C1 segment of cervical spinal cord (tissue), 14 donors: ENCODE results near the gene CCDC9.

Experiments
- DNase-seq, 14 donors: peaks; one replicate each; lab custom pipeline; 2025; lab: John Stamatoyannopoulos, UW

Gene CCDC9

DNA sequence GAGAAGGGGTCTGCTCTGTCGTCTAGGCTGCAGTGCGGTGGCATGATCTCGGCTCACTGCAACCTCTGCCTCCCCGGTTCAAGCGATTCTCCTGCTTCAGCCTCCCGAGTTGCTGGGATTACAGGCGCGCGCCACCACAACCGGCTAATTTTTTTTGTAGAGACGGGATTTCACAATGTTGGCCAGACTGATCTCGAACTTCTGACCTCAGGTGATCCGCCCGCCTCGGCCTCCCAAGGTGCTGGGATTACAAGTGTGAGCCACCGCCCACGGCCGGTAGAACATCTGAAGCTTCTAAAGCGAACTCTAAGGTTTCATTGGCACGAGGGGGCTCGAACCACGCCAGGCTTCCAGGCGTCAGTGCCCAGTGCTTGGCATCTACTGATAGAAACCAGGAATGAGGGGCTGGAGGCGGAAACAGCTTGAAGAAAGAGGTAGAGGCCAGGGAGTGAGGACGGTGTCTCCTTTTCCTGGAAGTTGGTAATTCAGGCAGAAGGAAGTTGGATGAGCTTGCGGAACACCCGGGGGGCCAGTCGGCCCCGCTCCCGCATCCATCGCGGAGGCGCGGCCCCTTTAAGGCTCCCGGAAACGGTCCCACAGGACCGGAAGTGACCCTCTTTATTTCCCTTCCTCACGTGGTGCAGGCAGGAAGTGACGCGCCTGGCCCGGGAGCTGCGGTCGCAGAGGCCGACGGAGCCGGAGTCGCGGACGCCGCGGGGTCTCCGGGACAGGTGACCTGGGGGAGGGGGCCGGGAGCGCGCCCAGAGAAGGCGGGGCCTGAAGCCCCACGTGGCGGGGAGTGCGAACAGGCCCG, at the start of gene CCDC9:
CCDC9 (plus strand) TSS at position 647 of the 814 bp plus-strand sequence. CDS start 1,876 bp downstream, outside the sequence.
- peak; percentile 92 to 100 (median 98) for DNase-seq

DNA sequence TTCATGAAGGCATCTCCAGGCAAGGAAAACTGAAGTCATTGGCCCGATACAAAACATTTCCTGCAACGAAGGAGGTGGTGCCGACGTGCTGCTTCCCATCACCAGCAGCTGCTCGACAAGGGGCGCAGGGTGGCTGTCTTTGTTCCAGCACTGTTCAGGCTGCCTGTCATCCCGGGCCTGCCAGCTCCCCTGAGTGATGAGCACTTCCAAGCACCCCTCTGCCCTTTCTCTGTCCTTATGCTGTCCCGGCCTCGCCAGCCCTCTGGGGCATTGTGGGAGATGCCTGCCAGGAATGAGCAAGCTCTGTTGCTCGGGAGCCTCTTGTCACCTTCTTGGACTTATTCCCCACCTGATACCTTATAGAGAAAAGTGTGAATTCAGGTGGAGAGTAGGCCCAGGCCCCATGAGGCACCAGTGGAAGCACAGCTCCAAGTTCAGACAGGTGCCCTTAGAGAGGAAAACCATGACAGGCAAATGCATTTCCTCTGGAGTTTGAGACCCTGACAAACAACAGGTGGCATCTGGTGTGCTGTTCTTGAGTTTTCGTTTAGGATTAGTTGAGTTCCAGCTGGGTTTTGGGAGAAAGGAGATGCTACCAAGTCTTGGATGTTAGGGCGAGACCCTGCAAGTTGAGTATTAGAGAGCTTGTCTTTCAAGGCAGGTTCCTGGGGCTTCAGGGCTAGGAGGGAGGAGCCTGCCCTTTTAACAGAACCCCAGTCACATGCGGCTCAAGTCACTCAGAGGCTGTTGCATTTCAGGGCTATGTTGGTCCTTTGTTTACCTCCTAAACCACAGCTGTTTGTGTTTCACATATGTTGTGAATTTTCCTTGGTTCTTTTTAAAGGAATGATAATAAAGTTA, 46.8 kb upstream of the CCDC9 start:
- no peak for DNase-seq

DNA sequence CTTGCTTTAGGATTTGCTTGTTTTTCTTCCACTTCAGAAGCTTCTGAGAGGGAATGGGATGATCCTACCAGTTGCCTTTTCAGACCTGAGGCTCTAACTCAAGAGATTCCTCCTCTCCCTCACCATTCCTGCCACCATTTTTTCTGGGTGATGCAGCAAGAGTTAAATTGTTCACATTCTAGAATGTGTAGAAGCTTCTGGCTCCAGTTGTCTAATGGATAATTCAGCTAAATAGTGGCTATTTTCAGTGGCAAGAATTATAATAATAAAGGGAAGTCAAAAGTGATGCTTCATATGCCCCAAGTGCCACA, 46.2 kb upstream of the CCDC9 start:
- DNase-seq = no peak

DNA sequence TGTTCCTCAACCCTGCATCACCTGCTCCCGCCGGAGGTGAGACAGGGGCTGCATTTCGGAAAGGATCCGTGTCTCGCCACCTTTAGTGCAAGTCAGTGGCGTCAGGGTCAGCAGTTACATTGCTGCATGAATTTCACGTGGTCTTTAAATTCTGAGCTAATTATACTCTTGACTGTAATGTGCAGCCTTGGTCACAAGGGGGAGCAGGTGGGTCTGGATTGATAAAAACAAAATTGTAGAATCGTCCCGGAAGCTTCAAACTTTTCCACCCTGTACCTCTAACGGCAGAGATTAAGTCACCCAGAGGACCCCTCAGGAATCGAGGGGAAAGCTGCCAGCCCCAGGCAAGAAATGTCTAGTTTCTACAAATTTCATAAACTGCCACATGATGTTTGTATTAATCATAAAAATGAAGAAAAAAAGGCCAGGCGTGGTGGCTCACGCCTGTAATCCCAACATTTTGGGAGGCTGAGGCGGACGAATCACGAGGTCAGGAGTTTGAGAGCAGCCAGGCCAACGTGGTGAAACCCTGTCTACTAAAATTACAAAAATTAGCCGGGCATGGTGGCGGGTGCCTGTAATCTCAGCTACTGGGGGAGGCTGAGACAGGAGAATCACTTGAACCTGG, 45.5 kb upstream of the CCDC9 start:
- DNase-seq = peak in 9 of 14 donors; percentile 8 to 51 (median 18)

DNA sequence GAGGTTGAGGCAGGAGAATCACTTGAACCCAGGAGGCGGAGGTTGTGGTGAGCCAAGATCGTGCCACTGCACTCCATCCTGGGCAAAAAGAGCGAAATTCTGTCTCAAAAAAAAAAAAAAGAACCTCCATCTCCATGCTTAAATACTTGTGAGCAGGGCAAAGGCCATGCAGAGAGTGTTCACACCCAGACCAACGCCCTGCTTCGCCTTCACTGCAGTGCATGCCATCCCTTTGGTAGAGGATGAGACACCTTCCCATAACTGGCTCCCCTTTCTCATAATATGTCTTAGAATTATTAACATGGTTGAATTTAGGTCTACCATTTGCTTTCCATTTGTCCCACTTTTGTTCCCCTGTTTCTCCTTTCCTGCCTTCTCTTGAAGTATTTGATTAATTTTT, 40.7 kb upstream of the CCDC9 start:
- DNase-seq = no peak

DNA sequence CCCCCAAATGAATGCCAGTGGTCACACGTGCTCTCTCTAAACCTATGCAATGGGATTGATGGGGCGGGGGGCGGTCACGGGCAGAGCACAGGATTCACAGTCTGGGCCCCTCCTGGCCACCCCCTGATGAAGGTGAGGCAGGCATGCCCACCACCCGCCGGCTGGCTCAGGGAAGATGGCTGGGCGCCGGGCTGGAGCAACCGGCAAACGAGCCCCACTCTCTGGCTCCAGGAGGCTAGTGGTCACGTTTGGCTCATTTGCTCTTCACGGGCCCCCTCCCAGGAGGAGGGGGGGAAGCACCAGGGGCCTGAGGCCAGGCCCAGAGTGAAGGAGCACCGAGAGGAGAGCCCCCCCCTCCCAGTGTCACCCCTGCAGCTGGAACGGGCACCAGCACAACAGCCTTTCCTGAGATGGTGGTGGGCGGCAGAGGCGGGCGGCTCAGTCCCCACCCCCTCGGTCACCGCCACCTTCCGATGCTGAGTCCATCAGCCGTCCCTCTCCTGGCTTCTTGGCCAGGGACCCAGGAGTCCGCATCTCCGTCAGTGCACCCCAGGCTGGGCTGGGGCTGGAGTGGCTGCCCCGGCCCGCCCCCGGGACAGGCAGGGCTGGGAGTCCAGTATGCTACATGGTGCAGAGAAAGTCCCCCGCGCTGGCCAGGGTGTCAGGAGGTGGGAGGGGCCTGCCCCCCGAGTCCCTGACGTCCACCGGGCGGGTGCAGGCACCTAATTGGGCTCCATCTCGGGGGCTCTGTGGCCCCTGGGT, 35.1 kb upstream of the CCDC9 start:
- DNase-seq = no peak

DNA sequence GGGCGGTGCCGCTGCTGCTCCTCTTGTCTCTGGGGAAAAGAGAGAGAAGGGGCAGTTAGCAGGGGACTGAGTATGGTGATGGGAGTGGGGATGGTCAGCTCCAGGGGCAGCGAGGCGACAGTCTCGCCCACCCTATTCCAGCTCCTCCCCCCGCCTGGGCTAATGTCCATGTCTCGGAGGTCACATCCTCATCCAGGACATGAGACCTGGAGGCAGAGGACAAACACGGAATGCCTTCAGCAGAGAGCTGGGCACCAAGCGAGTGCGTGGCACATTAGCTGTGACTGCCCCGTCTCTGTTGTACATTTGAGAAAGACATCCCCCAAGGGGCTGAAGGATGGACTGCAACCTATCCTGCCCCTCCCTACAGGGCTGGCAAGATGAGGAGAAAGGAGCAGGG, 34.4 kb upstream of the CCDC9 start:
- no peak for DNase-seq

DNA sequence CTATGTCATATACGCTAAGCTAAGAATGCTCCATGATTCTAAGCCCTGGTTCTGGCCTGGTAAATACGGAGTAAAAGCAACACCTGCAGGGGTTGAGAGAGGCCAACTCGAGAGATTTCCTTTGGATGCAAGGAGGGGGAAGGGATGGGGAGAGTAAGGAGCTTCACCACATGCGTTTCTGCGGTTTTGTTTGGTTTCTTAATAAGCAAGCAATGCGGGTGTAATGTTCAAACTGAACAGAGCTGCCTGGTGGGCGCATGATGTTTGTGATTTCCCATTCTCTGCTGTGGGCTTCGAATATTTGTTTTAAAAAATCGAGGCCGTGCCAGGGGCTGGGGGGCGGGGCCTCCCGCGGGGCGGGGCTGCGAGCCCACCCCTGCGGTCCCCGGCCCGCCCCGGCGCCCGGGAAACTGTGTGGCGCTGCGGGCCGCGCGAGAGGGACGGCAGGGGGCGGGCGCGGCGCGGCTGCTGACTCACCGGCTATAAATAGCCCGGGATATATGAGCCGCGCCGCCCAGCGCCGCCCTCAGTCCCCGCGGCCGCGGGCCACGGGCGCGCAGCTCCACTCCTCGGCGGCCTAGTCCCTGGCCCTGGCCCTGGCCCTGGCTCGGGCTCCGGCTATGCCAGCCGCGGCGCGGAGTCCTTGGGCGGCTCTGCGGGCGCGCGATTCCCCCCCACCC, 30.4 kb upstream of the CCDC9 start:
- DNase-seq = peak in 12 of 14 donors; percentile 60 to 88 (median 76)

DNA sequence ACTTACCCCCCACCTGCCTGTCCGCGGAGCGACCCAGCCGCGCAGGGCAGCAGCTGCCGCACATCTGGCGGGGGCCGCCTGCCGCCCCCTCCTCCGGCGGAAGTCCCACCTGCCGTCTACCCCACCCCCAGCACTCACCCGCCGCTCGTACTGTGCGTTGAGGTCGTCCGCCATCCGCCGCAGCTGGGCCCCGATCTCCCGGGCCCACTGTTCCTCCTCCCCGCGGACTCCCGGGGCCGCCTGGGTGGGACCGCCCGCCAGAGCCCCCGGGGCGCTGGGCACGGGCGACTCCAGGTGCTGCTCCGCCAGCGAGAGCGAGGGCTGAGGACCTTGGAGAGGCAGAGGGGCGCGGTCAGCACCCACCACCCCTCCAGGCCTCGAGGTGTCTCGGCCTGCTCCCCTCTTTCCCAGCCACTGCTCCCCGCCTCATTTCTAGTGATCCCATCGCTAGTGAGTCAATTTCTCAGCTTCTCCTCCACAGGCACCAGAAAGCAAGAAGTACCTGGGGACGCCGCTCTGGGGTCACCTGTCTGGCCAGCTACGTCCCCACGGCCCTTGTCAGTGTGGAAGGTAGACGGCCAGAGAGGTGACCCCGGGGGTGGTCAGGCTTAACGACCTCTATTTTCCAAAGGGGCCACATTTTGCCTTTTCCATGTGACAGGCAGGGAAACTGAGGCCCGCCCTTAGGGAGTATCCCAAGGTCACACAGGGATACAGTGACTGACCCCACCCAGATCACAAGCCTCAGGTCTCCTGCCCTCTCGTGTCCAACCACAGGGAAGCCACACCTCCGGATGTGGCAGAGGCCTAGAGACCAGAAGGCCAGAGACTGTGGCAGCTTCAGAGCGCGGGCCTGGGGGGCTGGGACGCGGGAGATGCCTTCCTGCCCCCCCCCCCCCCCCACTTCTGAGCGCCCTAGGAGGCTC, 29.6 kb upstream of the CCDC9 start:
- DNase-seq = peak in 12 of 14 donors; percentile 30 to 85 (median 54)

DNA sequence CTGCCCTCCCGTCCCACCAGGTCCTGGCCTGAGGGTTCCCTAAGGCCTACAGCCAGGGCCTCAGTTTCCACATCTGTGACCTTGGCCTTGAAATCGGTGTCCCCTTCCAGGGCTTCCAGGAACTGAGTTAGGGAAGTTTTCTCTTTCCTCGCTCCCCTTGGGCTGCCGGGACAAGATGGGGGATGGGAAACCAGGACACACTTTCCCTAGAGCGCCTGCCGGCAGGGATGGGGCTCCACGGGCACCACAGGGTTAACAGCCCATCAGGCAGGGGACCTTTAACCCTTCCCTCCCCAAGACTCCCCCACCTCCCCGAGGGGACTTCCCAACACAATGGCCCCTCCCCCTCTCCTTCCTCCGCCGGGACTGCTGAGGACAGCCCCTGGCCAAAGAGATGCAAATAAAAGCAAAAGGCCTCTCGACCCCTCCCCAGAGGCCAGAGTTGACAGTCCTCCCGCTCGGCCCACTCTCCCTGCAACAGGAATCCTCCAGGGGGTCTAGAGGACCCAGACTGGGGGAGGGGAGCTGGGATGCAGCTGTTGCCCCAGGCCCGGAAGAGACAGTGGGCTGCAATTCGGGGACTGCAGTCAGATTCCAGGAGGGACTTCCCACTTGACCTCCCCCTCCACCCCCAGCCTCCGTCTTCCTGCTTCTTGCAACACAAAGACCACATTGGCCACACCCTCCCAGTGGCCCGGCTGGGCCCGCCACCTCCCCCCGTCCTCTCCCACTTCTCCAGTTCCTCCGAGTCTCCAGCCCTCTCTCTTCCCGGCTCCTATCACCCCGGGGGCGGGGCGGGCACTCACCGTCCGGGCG, 28.8 kb upstream of the CCDC9 start:
- peak in 11 of 14 donors; percentile 34 to 78 (median 51) for DNase-seq

DNA sequence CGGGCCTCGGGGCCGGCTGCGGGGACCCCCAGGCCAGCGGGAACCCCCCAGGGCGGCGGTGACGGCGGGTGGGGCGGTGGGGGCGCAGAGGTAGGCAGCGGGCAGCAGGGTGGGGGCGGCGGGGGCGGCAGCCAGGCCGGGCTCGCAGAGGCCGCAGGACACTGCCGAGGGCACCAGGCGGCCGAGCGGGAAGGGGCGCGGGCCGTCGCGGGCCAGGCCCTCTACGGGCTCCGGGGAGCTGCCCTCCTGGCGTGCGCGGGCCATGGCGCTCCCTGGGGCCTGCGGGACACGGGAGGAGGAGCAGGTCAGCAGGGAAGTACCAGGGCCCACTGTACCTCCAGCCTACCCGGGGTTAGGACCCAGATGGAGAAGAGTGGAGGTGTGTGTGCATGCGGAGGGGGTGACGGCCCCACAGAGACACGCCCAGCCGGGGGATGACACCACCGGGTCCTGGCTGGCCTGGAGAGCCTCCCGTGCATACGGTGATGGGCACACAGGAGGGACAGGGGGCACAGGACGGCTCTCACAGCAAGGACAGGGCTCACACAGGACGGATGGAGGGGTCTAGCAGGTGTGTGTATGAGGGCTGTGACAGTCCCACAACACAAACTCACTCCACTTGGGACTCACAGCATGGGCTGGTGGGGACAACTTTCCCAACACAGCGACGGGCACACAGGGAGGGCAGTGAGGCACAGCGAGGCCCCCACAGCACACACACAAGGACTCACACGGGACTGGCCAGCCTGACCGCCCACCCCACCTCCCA, 28.0 kb upstream of the CCDC9 start:
- DNase-seq = peak in 9 of 14 donors; percentile 36 to 76 (median 45)

DNA sequence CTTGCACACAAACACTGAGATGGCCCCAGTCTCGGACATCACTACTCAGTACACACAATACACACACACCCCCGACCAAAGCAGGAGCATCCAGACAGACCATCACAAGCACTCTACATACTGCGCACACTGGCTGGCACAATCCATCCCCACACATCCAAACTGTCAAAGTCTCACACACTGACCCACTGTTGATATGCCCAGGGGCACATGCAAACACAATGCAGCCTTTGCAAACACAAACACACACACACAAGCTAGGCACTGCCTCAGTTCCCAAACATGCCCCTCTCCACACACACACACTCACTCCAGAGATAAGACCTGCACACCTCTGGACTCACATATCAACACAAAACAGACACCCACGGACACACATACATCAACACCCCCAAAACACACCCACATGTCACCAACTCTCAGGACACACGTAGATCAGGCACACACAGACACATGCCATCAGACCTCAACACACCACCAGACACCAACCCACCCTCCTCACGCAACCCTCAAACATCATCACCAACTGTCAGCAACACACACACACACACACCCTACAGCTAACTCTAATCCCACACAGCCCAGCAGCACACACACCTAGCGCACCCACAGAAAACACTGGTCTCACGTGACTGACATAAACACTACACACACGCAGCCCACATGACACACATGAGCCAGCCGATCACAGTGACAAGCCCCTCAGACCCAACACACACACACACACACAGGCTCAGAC, 27.2 kb upstream of the CCDC9 start:
- DNase-seq = peak in 7 of 14 donors; percentile 12 to 55 (median 26)

DNA sequence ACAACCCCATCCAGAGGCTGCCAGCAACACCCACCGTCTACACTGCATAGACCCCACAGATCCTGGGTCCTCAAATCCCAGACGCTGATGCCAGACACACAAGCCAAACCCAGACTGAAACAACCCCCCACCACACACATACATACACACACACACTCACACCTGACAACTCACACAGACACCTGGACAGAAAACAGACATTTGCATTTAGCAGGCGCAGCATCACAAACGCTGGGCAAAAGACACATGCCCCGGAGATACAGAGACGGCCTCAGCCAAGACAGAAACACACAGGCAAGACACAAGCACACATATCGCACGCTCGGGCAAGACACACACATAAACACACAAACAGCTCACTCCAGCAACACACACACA, 26.7 kb upstream of the CCDC9 start:
- peak in 5 of 14 donors; percentile 12 to 55 (median 41) for DNase-seq

DNA sequence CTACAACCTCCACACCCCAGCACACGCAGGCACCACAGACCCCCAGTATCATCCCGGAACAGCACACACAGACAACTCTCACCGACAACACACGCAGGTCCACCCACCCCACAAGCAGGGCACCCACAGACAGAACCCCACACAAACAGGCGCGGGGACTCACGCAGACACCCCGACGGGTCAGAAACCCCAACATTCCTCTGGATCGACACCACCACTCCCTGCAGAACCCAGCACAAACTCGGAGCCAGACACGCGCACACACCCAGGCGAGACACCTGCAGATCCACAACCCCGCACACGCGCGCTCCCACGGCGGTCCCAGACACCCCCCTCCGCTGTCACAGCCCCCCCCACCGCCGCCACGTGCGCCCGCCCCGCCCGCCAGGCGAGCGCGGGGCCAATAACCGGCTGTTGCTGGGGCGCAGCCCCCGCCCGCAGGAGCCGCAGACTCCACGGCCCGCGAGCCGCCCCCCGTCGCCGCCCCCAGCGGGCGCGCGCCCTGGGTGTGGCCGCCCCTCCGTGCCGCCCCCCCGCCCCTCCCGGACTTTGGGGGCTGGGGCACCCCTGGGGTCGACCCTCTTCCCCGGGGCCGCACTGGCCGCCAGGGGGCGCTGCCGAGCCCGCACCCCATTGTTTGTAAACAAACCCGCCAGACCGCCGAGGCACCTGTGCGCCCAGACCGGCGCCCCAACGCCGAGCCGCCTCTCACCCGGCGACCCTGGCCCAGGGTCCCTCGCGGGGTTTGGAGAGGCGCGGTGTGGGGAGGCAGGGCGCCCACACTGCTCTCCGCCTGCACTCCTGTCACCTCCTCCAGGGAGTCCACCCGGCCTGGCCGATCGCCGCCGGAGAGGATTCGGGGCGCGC, 26.0 kb upstream of the CCDC9 start:
- DNase-seq = peak in 10 of 14 donors; percentile 22 to 64 (median 43)

DNA sequence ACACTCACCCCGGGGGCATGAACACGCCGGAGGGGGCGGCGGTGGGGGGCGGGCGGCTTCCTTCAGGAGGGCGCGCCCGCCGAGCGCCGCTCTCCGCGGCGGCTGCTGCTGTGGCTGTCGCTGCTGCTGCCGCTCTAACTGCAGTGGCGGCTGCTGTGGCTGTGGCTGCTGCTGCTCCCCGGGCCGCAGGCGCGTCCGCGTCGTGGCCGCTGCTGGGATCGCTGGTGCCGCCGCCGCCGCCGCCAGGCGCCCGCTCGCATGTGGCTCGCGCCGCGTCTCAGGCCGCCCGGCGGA, 25.5 kb upstream of the CCDC9 start, which contains the start of gene BBC3:
BBC3 (minus strand) TSS at position 279 of the 294 bp plus-strand sequence. CDS start 2,768 bp downstream, outside the sequence.
- no peak for DNase-seq
